HG02884 (cell line): ENCODE results near the gene BTRC.

Experiments
- ATAC-seq: cut with Tn5 transposase; IDR thresholded peaks from one replicate; pipeline ENCODE4 v1.9.1; 2021; ENCODE audit warnings: mild to moderate bottlenecking, moderate library complexity; ENCODE audit not compliant: unreplicated experiment

Gene BTRC

DNA sequence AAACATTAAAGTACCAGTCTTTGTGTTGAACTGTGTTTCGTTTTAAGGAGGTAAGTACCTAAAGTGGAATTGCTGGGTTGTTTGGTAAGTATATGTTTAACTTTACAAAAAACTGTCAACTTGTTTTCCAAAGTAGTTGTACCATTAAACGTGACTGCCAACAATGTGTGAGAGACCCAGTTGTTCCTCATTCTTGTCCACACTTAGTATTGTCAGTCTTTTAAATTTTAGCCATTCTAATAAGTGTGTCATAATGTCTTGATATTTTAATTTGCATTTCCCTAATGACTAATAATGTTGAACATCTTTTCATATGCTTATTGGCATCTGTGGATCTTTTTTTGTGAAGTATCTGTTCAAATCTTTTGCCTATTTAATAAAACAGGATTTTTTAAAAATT lies 159.8 kb downstream of the BTRC start:
- no peak for ATAC-seq

DNA sequence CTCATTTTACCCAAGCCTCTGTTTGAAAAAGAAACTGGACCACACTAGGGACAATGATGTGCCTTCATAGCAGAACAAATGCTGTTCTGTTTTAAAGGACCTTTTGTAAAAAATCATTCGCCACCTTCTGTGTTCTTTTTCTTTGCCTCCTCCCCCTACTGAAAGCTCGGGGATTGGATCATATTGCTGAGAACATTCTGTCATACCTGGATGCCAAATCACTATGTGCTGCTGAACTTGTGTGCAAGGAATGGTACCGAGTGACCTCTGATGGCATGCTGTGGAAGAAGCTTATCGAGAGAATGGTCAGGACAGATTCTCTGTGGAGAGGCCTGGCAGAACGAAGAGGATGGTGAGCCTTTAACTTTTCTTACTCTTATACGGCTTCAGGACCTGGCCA lies 171.9 kb downstream of the BTRC start:
- ATAC-seq, result no peak

DNA sequence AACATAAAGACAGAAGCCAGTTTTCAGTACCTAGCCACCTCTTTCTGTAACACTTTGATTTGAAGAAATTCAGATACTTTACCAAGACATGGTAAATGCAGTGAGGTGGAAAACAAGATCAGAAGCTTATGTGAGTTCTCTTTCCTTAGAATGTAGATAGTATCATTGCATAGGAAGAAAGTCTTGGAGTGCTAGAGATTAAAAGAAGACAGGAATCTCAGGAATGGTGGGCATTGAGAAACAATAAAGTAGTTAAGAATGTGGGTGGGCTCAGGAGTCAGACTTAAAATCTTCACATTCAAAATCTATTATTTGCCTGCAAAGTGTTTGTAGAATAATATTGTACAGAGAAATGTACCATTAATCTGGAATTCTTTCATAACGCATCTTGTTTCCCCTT lies 175.2 kb downstream of the BTRC start:
- no peak for ATAC-seq

DNA sequence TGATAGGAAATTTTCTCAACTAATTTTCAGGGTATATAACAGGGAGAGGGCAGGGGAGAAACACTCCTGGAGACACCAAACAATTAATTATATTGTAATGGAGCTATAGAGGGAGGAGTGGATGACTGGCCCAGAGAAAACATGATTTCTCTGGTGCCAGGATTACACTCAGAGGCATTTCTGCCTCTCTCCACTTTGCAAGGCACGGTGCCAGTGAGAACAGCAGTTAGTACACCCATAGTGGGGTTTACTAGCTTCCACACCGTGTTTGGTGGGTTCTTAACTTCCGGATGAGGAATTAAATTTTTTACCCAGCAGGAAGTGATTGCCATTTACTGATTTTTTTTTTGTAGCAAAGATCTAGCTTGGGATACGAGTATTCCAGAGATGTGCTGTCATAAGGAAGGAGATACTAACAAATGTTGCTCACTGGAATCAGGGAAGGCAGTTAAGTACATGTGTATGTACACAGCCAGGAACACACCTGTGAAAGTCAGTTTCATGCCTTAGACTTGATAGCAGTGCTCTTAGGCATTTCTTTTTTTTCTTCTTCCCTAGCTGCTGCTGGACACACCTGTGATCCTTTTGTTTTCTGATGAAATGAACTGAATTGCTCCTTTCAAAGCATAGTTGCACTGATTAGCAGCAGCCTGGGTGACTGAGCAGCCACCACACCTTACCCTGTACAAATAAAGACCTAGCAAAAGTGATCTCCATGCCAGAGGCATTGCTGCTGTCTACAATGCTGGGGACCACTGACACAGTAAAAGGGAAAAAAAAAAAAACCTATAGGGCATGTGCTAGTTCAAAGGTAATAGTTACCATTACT lies 176.0 kb downstream of the BTRC start:
- ATAC-seq, result no peak

DNA sequence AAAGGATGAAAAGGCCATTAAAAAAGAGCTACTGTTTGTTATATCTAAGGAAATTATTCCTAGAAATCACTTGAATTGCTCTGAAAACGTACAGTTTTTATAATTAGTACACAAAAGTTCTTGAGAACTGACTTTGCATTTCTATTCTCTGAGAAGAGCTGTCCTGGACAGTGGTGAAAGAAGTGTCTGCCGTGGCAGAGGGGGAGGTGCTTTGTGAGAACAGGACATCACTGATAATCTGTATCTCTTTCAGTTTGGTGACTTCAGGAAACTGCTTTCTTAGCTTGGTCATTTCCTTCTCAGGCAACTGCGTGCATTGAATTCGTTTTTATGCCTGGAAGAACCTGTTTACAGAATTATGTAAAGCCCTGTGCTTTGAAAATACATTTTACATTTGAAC lies 182.0 kb downstream of the BTRC start:
- ATAC-seq, result no peak

DNA sequence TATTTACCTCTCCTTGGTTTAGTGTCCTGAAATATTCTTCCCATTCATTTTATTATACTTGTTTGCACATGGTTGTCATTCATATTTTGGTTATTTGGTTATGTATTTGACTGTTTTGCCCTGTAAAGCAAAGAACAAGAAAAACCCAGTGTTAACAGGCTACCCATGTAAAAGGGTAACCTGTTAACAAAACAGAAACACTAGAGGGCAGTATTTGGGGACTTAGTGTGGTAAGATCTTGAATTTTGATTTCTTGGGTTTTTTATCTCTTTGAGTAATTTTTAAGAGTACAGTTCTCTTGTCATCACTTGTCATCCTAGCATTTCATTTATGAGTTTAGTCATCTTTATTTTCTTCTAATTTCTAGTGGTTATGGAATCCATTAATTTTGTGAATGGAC lies 182.8 kb downstream of the BTRC start:
- ATAC-seq, result no peak

DNA sequence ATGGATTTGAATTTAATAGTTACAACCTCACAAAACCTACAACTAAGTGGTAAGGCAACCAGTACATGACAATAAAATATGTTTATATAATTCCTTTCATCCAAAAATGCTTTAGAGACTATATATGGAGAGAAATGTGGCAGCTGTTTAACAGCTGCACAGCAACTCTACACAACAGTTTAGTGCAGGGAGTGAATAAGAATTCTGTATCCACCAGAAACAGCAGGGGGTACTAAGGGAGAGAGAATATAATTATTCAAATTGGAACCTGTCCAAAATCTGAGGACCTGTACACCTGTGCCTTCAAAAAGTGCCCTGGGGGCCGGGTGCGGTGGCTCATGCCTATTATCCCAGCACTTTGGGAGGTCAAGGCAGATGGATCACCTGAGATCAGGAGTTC lies 184.5 kb downstream of the BTRC start:
- ATAC-seq, result no peak

DNA sequence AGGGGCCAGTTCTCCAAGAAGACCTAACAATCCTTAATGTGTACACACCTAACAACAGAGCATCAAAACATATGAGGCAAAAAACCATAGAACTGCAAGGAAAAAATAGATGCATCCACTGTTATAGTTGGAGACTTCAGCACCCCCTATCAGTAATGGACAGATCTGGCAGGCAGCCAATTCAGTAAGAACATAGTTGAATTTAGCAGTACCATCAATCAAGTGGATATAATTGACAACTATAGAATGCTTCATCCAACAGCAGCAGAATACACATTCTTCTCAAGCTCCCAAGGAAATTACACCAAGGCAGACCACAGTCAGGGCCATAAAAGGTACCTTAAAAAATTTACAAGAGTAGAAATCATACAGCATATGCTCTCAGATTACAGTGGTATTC lies 191.9 kb downstream of the BTRC start:
- no peak for ATAC-seq

DNA sequence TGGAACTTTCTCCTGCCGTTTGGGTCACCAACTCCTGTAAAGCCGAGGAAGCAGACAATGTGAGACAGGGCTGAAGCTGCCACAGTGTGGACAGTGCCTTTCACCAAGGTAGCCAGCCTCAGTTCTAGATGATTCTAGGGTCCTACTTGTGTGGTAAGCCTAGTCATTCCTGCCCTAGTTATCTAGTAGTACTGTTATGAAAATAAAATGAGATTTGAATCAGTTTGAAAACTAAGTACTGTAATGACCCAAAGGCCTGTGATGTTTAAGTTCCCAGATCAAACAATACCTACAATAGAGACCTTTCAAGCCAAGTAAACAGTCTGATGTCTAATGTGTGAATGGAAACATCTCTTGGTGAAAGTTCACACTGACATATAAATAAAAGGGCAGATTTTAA lies 197.0 kb downstream of the BTRC start:
- no peak for ATAC-seq

DNA sequence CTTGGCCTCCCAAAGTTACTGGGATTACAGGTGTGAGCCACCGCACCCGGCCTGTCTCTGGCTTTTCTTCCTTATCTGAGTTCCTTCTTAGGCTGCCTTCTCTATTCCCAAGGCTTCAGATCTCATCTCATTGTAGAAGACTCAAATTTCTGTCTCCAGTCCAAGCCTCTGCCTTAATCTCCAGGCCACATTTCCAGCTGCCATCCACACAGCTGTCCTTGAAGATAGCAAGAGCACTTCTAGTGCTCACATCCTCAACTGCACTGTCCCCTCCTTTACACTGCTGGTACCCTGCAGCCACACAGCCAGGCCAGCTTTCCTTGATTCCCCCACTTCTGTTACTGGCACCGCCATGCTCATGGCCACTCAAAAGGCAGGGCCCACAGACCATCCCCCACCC lies 198.5 kb downstream of the BTRC start:
- ATAC-seq, result no peak

DNA sequence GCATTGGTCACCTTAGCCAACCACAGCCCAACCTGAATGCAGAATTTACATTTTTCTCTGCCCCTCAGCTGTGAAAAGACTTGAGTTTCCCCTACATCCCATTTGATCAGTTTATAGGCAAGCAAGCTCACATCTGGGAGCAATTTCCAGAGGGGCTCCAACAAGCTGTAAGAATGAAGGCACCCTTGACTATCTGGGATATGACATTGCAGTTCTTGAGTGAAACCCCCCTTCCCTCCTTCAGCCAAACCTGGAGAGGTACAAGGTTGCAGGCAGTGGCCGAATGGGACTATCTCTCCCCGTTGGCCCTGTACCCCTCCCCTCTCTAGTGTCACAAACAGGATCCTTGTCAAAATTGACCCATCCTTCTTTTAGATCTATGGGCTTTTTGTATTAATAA lies 203.6 kb downstream of the BTRC start:
- no peak for ATAC-seq

DNA sequence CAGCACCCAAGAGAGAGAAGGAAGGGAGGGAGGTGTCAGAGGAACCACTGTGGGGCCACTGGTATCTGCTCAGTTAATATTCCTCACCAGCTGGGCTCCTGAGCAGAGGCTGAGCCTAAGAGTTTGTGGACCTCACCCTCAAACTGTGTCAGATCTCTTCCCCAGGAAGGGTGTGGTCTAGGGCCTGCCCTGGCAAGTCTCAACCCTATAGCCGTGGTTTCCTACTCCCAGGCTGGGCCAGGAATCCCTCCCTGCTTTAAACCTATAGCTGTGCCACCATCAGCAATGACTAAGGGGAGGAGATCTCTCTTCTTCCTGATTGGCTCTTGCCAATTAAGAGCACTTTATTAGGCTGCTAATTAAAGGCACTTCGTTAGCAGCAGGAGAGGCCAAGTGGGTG lies 204.2 kb downstream of the BTRC start:
- no peak for ATAC-seq

DNA sequence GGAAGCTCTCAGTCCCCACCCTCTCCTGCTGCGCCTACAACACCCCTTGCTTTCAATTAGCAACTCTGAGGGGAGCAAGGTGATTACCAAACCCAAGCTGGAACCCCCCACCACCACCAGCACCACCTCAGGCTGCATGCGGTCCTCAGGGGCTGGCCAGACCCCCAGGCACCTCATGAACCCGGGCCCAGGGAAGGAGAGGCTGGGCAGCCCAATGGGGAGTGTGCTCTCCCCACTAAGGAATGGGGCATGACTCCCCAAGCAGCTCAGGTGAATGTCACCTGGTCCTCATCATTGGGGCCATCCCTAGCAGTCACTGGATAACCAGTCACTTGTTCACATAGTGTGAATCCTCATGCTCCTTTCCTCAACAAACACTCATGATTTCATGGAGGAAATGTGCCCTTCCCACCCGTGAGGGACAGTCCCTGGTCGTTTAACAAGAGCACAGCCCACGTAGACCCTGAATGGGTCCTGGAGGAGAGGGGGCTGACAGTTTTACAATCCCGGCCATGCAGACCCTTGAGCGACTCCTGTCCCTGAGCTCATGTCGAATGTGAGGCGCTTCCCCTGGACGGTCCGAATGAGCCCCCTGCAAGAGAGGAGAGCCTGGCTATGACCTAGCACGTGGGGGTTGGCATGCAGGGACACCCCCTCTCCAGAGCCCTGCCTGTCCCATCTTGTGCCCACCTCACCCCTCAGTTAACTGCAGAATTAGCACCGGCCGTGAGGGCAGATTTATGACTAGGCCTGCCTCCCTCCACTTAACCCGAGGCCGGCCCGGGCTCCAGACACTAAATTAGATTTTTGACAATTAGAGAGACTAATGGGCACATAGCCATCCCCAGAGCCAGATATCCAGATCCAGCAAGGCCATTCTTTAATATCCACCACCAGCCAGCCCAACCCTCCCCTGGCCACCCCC lies 205.0 kb downstream of the BTRC start:
- no peak for ATAC-seq

DNA sequence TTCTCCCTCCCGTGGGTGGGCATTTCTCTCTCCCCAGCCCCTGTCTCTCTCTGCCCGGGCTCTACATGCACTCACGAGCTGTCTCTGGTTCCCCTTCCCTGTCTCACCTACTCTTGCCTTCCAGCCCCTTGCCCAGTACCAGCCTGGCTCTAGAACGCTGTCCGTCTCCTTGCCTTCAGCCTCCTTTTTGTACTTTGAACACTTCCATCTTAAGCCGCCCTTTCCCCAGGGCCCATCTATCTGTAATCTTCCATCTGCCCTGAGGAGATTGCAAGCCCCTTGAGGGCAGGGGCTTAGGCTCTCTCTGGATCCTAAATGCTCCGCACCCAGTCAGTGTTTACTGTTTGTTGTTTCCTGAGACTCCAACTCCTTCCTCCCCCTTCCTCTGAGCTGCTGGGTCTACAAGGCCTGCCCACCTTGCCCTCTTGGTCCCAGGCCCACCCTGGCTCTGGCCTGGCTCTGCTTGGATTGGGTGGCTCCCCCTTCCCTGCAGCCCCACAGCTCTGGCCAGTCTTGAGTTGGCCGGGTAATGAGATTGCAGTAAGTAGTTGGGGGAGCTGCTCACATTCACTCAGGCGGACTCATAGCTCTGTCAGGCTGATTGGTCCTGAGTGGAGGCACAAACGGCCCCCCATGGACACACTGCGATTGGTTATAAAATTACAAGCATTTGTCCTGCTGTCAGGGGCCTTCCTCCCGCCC lies 205.8 kb downstream of the BTRC start:
- ATAC-seq, result no peak

DNA sequence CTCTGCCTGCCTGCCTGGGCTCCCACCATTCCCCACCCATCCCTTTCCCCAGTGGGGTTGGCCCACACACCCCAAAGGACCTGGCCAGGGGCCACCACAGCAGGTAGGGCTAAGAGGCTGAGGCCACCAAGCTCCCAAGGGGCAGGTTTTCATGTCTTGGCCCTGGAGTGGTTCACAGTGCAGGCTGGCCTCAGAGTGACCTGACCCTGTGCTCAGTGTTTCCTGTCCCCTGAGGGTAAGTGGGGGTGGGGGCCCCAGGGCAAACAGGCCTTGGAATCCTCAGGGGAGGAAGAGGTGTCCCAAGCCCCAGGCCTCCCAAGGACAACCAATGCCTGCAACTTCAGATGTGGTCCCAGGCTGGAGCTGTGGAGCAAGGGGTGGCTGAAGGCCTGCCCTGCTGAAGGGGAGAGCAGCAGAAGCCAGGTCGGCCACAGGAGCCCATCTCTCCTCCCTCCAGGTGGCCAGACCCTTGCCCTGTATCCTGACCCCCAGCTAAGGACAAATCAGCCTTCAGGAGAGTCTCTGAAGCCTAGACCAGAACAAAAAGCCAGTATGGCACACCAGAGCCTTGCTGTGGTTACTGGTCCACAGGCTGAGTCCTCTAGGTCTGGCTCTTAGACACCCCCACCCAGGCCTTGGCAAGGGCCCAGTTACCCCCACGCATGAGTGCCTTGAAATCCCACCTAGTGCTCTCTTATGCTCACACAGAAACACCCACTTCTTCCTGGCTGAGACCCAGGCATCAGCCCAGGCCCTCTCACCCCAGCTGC lies 206.5 kb downstream of the BTRC start:
- ATAC-seq, result no peak

DNA sequence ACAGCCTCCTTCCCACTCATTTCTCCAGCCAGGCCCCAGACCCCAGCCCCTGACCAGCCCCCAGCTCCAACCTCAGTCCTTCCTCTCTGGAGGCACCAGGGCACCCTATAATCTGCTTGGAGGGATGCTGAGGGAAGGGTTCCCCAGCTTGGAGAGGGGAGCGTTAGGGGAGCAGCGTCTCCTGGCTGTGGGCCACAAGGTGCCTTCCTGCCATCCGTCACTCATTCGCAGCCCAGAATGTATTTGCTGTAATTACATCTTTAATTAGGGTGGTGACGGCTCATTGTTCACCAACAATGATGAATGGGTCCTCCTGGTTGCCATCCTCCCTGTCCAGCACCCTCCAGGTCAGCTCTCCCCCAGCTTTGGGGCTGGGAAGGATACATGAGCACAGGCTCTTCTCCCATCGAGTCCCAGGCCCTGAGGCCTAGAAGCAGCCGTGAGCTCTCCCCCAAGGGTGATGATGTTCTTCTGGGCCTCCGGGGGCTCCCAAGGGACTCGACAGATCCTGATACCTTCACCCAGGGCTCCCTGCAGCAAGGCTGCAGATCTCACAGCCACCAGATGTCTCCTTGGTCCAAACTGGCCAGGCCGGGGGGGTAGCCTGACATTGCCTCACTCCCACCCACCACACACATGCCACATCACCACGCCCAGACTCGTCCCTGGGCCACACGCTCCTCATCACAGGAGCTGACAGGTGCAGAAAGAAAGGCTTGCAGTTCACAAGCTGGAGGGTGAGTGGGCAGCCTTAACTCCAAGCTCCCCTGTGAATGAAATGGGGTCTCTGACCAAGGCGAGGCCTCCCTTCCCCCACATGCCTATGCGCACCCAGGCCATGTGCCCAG lies 207.3 kb downstream of the BTRC start:
- no peak for ATAC-seq

DNA sequence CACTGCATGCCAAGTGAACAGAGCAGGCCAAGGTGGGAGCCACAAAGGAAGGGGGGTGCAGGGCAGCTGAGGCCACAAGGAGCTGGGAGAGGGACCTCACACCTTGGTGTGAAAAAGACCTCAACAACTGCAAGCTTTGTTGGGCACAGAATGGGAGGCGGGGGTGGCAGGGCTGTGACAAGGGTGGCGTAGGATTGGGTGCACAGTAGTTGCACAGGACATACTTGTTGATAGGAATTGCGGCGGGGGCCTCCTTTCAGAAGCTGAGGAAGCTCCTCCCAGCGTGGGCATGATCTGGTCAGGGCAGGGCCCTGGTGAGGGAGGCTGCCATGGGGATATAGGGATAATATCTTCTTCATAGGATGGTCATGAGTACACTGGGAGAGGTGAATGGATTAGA lies 208.3 kb downstream of the BTRC start:
- ATAC-seq, result no peak

DNA sequence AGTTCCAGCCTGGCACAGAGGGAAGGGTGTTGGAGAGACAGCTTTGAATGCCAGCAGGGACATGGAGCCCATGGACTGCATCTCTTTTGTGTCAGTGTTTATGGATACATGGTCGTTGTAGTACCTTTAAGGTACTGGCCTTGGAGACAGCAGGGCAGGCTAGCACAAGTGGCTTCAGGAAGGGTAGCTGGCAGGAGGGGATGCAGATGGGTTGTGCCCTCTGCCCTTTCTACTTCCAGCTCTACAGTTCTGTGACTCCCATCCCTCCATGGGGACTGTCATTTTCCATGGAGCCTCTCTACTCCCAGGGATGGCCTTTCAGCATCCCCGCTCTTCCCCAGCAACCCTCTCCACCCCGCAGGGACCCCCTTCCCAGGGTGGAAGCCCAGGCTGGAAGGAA lies 209.0 kb downstream of the BTRC start:
- ATAC-seq, result no peak

DNA sequence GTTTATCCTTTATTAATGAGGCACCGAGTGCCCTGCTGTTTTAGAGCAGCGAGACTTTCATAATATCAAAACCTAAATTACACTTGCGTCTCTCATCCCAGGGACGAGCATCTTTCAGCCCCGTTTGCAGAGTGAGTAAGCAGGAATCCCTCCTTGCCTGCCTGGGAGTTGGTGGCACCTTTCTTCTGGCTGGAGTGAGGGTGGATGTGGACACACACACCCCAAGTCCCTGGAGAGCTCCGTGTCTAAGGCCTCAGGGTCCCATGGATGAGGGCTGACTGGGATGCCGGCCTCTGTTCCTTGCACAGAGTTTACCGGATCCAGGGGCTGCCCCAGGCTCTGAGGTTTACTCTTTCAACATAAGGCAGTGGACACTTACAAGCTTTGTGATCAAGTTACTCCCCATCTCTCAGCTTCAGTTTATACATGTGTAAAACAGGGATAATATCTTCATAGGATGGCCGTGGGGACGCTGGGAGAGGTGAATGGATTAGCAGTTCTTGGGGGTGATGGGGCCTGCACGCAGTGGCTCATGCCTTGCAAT lies 209.6 kb downstream of the BTRC start:
- ATAC-seq, result no peak
